K562 (cell line): Measurements from ENCODE around the gene MSRB3.

ENCODE experiments used
- CBX3 ChIP-seq, 2 experiments: IDR thresholded peaks; 1 replicate in 1 of 2; 2 replicates in 1 of 2; pipeline ENCODE4 v1.6.1; 2012; ENCODE audit warnings: inconsistent platforms in 2 of 2, low read length in 2 of 2, borderline replicate concordance in 1 of 2, control low read depth in 1 of 2
- CTCF ChIP-seq, 3 experiments: IDR thresholded peaks in 2 of 3; conservative IDR thresholded peaks in 1 of 3; 2 replicates each; pipeline ENCODE4 v1.5.1; 2011 to 2012; ENCODE audit warnings: low read length in 3 of 3, mild to moderate bottlenecking in 3 of 3, control low read depth in 2 of 3, improper control_type of control experiment in 1 of 3, inconsistent platforms in 1 of 3, low read depth in 1 of 3, mixed read lengths in 1 of 3, moderate library complexity in 1 of 3; ENCODE audit not compliant: insufficient read depth in 2 of 3
- HDGF ChIP-seq: fragments of 450-650 bp; IDR thresholded peaks from 2 replicates; pipeline ENCODE4 v1.6.1; 2016
- HMGN3 ChIP-seq: IDR thresholded peaks from 2 replicates; pipeline ENCODE4 v1.6.1; 2011; ENCODE audit warnings: borderline replicate concordance, low read depth, mild to moderate bottlenecking, mixed read lengths, low read length; ENCODE audit not compliant: insufficient read length; ENCODE audit errors: extremely low read depth
- KLF16 ChIP-seq: IDR thresholded peaks from 2 replicates; pipeline ENCODE4 v1.6.1; 2016; ENCODE audit warnings: antibody characterized with exemption
- MEF2A ChIP-seq: IDR thresholded peaks from 2 replicates; pipeline ENCODE4 v1.6.1; 2011; ENCODE audit warnings: low read depth, mild to moderate bottlenecking, low read length, moderate library complexity; ENCODE audit not compliant: control insufficient read depth
- NCOA2 ChIP-seq, 2 experiments: fragments of 450-650 bp; IDR thresholded peaks; 2 replicates each; pipeline ENCODE4 v1.6.1; 2018; ENCODE audit warnings: mild to moderate bottlenecking in 2 of 2, moderate library complexity in 1 of 2; ENCODE audit not compliant: partially characterized antibody in 2 of 2
- POLR2A ChIP-seq: fragments of 450-650 bp; conservative IDR thresholded peaks from 2 replicates; pipeline ENCODE4 v1.6.1; 2016
- RNF2 ChIP-seq: sonication (generic); IDR thresholded peaks from 2 replicates; pipeline ENCODE4 v1.6.1; 2016
- SNIP1 ChIP-seq: fragments of 450-650 bp; IDR thresholded peaks from 2 replicates; pipeline ENCODE4 v1.7.1; 2017; ENCODE audit warnings: low read depth, mild to moderate bottlenecking

DNA sequence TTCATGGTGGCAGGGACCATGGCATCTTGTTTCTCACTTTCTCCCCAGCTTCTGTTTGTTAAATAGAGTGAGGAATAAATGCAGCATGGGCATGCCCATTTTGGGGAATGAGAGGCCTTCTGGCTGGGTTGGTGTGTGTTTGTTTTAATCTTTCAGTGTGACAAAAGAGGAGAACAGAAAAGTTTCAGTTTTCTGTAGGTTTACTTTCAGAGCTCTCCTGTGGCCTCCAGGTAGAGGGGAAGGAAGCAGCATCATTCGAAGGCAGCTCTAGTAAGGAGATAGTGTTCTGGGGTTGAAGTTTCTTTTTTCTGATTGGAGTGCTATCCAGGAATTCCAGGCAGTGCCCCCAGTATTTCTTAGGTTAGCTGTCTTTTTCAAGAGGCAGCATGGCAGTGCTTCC is 15.3 kb downstream of the MSRB3 start:
- TF ChIP-seq CTCF (IDR thresholded peaks at IDR 0.05 in 2 of 3, conservative IDR thresholded peaks at IDR 0.05 in 1 of 3; ENCODE audit: insufficient read depth in 2 of 3, low read depth in 1 of 3, low read length in 3 of 3) = no peak
- TF ChIP-seq NCOA2 (IDR thresholded peaks at IDR 0.05; ENCODE audit: partially characterized antibody in 2 of 2) = no peak
- no peak for TF ChIP-seq HMGN3
- TF ChIP-seq POLR2A = no peak
- no peak for TF ChIP-seq KLF16
- no peak for TF ChIP-seq RNF2
- TF ChIP-seq SNIP1 = no peak
- no peak for TF ChIP-seq HDGF
- no peak for TF ChIP-seq CBX3 (IDR thresholded peaks at IDR 0.05; ENCODE audit: borderline replicate concordance in 1 of 2, low read length in 2 of 2)
- no peak for TF ChIP-seq MEF2A
